PC-9 (cell line): ENCODE measurements around the gene LCLAT1.

Experiments
- EZH2 ChIP-seq: fragments of 200-600 bp; sonication (generic); IDR thresholded peaks from 2 replicates; pipeline ENCODE4 v1.8.0; 2017; ENCODE audit warnings: antibody characterized with exemption, low read depth
- TF ChIP-seq, protein P1 (sequence below): fragments of 200-600 bp; sonication (generic); conservative IDR thresholded peaks from 2 replicates; pipeline ENCODE4 v1.6.1; 2017; ENCODE audit warnings: mixed run types, antibody characterized with exemption, mild to moderate bottlenecking, moderate library complexity

DNA sequence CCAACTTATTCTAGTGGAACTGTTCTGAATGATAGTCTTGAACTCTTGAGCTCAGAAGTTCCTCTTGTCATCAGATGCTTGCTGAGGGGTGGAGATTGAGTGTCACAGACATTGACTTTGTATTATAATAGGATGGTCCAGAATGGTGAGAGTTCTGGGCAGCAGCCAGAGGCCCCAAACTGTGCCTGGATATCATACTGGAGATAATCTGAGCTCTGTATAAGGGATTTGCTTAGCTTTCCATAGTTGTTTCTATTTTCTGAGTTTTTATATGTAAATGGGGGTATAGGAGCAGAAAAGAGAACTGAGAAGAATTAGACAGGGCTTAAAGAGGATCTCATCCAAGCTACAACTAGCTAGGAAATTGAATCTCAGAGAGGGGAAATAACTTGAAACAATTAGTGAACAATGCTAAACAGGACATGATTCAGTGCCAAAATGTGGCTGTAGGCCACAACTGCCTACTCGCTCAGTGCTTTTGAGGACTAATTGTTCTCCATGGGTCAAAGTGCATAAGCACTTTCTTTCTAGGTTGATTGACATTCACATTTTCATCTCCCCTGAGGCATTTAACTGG lies 10.1 kb upstream of the LCLAT1 start:
- TF ChIP-seq, protein P1, sequence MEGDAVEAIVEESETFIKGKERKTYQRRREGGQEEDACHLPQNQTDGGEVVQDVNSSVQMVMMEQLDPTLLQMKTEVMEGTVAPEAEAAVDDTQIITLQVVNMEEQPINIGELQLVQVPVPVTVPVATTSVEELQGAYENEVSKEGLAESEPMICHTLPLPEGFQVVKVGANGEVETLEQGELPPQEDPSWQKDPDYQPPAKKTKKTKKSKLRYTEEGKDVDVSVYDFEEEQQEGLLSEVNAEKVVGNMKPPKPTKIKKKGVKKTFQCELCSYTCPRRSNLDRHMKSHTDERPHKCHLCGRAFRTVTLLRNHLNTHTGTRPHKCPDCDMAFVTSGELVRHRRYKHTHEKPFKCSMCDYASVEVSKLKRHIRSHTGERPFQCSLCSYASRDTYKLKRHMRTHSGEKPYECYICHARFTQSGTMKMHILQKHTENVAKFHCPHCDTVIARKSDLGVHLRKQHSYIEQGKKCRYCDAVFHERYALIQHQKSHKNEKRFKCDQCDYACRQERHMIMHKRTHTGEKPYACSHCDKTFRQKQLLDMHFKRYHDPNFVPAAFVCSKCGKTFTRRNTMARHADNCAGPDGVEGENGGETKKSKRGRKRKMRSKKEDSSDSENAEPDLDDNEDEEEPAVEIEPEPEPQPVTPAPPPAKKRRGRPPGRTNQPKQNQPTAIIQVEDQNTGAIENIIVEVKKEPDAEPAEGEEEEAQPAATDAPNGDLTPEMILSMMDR = no peak
- TF ChIP-seq EZH2 = no peak
